Mammary epithelial cell (primary cell): Measurements from ENCODE around the gene RASA2.

Experiments used
- EZH2 ChIP-seq: IDR thresholded peaks from 2 replicates; pipeline ENCODE4 v1.6.1; 2012; ENCODE audit warnings: low read length, inconsistent platforms, borderline replicate concordance
- TF ChIP-seq, protein P1 (sequence below), 2 donors: IDR thresholded peaks in 1 of 2; conservative IDR thresholded peaks in 1 of 2; 2 replicates each; pipeline ENCODE4 v1.5.1; 2011 to 2012; ENCODE audit warnings: inconsistent platforms in 2 of 2, low read length in 2 of 2, mild to moderate bottlenecking in 2 of 2, control low read depth in 1 of 2, low read depth in 1 of 2; ENCODE audit not compliant: insufficient read depth in 1 of 2; ENCODE audit errors: extremely low read depth in 1 of 2

DNA sequence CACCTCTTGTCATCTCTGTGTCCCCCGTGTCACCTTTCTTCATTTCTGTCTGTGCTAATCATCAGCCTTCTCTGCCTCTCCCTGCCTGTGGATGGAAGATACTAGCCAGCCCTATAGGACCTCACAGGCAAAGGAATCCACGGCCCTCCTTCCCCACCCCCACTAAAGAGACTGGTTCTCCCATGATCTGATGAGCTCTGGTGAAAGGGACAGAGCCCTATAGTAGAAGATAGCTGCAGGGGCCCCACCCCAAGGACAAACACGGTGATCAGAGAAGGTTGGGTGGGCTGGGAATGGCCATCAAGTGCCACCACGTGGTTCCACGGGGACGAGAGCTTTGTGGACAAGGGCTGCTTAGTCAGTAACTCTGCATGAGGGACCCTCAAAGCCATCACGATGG lies 27.8 kb upstream of the RASA2 start:
- TF ChIP-seq, protein P1, sequence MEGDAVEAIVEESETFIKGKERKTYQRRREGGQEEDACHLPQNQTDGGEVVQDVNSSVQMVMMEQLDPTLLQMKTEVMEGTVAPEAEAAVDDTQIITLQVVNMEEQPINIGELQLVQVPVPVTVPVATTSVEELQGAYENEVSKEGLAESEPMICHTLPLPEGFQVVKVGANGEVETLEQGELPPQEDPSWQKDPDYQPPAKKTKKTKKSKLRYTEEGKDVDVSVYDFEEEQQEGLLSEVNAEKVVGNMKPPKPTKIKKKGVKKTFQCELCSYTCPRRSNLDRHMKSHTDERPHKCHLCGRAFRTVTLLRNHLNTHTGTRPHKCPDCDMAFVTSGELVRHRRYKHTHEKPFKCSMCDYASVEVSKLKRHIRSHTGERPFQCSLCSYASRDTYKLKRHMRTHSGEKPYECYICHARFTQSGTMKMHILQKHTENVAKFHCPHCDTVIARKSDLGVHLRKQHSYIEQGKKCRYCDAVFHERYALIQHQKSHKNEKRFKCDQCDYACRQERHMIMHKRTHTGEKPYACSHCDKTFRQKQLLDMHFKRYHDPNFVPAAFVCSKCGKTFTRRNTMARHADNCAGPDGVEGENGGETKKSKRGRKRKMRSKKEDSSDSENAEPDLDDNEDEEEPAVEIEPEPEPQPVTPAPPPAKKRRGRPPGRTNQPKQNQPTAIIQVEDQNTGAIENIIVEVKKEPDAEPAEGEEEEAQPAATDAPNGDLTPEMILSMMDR (conservative IDR thresholded peaks at IDR 0.05 in 1 of 2, IDR thresholded peaks at IDR 0.05 in 1 of 2; ENCODE audit: extremely low read depth in 1 of 2, insufficient read depth in 1 of 2, low read depth in 1 of 2, low read length in 2 of 2): no peak
- TF ChIP-seq EZH2: no peak
